VCaP (cell line): Measurements from ENCODE around the gene GABARAPL2.
"Not testable (repeated sequence)": the region's sequence is repeated elsewhere in the genome, so short reads cannot be mapped to it uniquely, and the experiment has no call there.

Experiments used
- H3K27ac ChIP-seq: fragments of 450-650 bp; 2 replicates; pipeline ENCODE4 v1.5.1; 2017
- CTCF ChIP-seq: fragments of 450-650 bp; conservative IDR thresholded peaks from 2 replicates; pipeline ENCODE4 v1.5.1; 2017; ENCODE audit warnings: mild to moderate bottlenecking, moderate library complexity

The GABARAPL2 gene

GRCh38 chr16:75541236-75541635 lies 24.9 kb upstream of the GABARAPL2 start:
- H3K27ac ChIP-seq: no peak overlapping the region
- TF ChIP-seq CTCF: no peak

GRCh38 chr16:75542462-75542861 lies 23.7 kb upstream of the GABARAPL2 start:
- not testable (repeated sequence) for H3K27ac ChIP-seq

- not testable (repeated sequence) for H3K27ac ChIP-seq
Measured at GRCh38 chr16:75545879-75546278, 20.3 kb upstream of the GABARAPL2 start.

GRCh38 chr16:75546293-75546692 lies 19.9 kb upstream of the GABARAPL2 start:
- no peak for TF ChIP-seq CTCF
- H3K27ac ChIP-seq: no peak overlapping the region

GRCh38 chr16:75548456-75548855 lies 17.7 kb upstream of the GABARAPL2 start:
- H3K27ac ChIP-seq: not testable (repeated sequence)

GRCh38 chr16:75550211-75550662 lies 15.9 kb upstream of the GABARAPL2 start:
- no peak overlapping the region for H3K27ac ChIP-seq
- no peak for TF ChIP-seq CTCF

GRCh38 chr16:75552951-75553350 lies 13.2 kb upstream of the GABARAPL2 start:
- H3K27ac ChIP-seq: no peak overlapping the region
- no peak for TF ChIP-seq CTCF

- peak overlapping the region; percentile 63 for H3K27ac ChIP-seq
- no peak for TF ChIP-seq CTCF
Measured at GRCh38 chr16:75555213-75555706, 10.9 kb upstream of the GABARAPL2 start.

- TF ChIP-seq CTCF: no peak
- H3K27ac ChIP-seq: peak within 1 kb of the TSS; percentile 63
Measured at GRCh38 chr16:75555707-75556430, 10.3 kb upstream of the GABARAPL2 start, which contains the start of gene TMEM231. TSS of gene TMEM231 (minus strand) at chr16:75556252. CDS start at chr16:75556209, 43 bp downstream.
